ENCODE results near the gene XAGE2.
A peak's percentile ranks its signal among the peaks of the same experiment; 100 is the strongest.
"Not testable (repeated sequence)": the region's sequence is repeated elsewhere in the genome, so short reads cannot be mapped to it uniquely, and the experiment has no call there.

XAGE2 gene

GRCh38 chrX:52368368-52369055, at the start of gene XAGE2:
XAGE2 (plus strand) TSS chrX:52369021; CDS start chrX:52370015, 994 bp downstream.
- no peak for DNase-seq (ENCODE audit: low spot score)

GRCh38 chrX:52337410-52337809, 31.4 kb upstream of the XAGE2 start:
- no peak for DNase-seq (ENCODE audit: low spot score)

- no peak for DNase-seq (ENCODE audit: low spot score)
Observed at GRCh38 chrX:52341493-52341892, 27.3 kb upstream of the XAGE2 start.

- not testable (repeated sequence) for DNase-seq (ENCODE audit: low spot score)
Observed at GRCh38 chrX:52343131-52343530, 25.7 kb upstream of the XAGE2 start.

GRCh38 chrX:52345402-52345801, 23.4 kb upstream of the XAGE2 start:
- peak; percentile 1 for DNase-seq (ENCODE audit: low spot score)

- no peak for DNase-seq (ENCODE audit: low spot score)
Observed at GRCh38 chrX:52346174-52347165, 22.4 kb upstream of the XAGE2 start.

- DNase-seq (ENCODE audit: low spot score) = no peak
Observed at GRCh38 chrX:52349681-52350080, 19.1 kb upstream of the XAGE2 start.

GRCh38 chrX:52352551-52352950, 16.3 kb upstream of the XAGE2 start:
- DNase-seq (ENCODE audit: low spot score) = no peak

- no peak for DNase-seq (ENCODE audit: low spot score)
Observed at GRCh38 chrX:52353838-52354237, 15.0 kb upstream of the XAGE2 start.

- DNase-seq (ENCODE audit: low spot score) = no peak
Observed at GRCh38 chrX:52355108-52355507, 13.7 kb upstream of the XAGE2 start.

- DNase-seq (ENCODE audit: low spot score) = no peak
Observed at GRCh38 chrX:52359614-52360232, 9.1 kb upstream of the XAGE2 start.

- DNase-seq (ENCODE audit: low spot score) = no peak
Observed at GRCh38 chrX:52361941-52362340, 6.9 kb upstream of the XAGE2 start.

- DNase-seq (ENCODE audit: low spot score) = no peak
Observed at GRCh38 chrX:52363247-52363883, 5.5 kb upstream of the XAGE2 start.

- no peak for DNase-seq (ENCODE audit: low spot score)
Observed at GRCh38 chrX:52378870-52379269, 10.0 kb downstream of the XAGE2 start.

GRCh38 chrX:52380993-52381392, 12.2 kb downstream of the XAGE2 start:
- no peak for DNase-seq (ENCODE audit: low spot score)

- DNase-seq (ENCODE audit: low spot score) = no peak
Observed at GRCh38 chrX:52410439-52411394, 41.9 kb downstream of the XAGE2 start.

GRCh38 chrX:52415304-52415703, 46.5 kb downstream of the XAGE2 start:
- DNase-seq (ENCODE audit: low spot score) = no peak

GRCh38 chrX:52416816-52417215, 48.0 kb downstream of the XAGE2 start:
- no peak for DNase-seq (ENCODE audit: low spot score)

- no peak for DNase-seq (ENCODE audit: low spot score)
Observed at GRCh38 chrX:52420824-52421443, 52.1 kb downstream of the XAGE2 start.

- DNase-seq (ENCODE audit: low spot score) = no peak
Observed at GRCh38 chrX:52422884-52423283, 54.1 kb downstream of the XAGE2 start.

GRCh38 chrX:52424656-52425055, 55.8 kb downstream of the XAGE2 start:
- no peak for DNase-seq (ENCODE audit: low spot score)

All from CD4-positive, alpha-beta T cell treated with Interleukin-2 at 100 ng/mL for 4 hours (primary cell).